ENCODE measurements around the gene NEXMIF.

DNA sequence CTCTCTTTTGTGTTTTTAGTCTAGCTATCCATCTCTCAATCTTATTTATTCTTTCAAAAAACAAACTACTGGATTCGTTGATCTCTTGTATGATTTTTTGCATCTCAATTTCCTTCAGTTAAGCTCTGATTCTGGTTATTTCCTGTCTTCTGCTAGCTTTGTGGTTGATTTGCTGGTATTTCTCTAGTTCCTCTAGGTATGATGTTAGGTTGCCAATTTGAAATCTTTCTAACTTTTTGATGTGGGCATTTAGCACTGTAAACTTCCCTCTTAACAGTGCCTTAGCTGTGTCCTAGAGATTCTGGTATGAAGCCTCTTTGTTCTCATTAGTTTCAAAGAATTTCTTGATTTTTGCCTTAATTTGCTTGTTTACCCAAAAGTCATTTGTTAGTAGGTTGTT, 15.2 kb upstream of the NEXMIF start:
- TF ChIP-seq, protein P1, sequence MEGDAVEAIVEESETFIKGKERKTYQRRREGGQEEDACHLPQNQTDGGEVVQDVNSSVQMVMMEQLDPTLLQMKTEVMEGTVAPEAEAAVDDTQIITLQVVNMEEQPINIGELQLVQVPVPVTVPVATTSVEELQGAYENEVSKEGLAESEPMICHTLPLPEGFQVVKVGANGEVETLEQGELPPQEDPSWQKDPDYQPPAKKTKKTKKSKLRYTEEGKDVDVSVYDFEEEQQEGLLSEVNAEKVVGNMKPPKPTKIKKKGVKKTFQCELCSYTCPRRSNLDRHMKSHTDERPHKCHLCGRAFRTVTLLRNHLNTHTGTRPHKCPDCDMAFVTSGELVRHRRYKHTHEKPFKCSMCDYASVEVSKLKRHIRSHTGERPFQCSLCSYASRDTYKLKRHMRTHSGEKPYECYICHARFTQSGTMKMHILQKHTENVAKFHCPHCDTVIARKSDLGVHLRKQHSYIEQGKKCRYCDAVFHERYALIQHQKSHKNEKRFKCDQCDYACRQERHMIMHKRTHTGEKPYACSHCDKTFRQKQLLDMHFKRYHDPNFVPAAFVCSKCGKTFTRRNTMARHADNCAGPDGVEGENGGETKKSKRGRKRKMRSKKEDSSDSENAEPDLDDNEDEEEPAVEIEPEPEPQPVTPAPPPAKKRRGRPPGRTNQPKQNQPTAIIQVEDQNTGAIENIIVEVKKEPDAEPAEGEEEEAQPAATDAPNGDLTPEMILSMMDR (conservative IDR thresholded peaks at IDR 0.05 in 1 of 2, IDR thresholded peaks at IDR 0.05 in 1 of 2; ENCODE audit: low read depth in 1 of 2, low read length in 2 of 2), result no peak
- no peak for TF ChIP-seq EZH2 (IDR thresholded peaks at IDR 0.05; ENCODE audit: low read length, missing control alignments)

Measured in fibroblast of lung (primary cell).